A673 (cell line): Measurements from ENCODE around the gene METTL23. TPM values are rescaled to one million over a fixed set of nuclear protein-coding genes. Genes with fewer than 3 reads are reported as not detected.

Source experiments
- BruUV-seq: library from RNA; stranded (reverse); fragments of 400-500 nt; replicated peaks from 2 replicates; lab custom pipeline; 2021; lab: Mats Ljungman, UMichigan
- CTCF ChIA-PET: fragments of 300-600 bp; sonication (Branson Sonifier 250); formaldehyde crosslinking; loops from one replicate; lab custom pipeline; 2022; ENCODE audit warnings: antibody characterized with exemption; lab: Charles Lee
- POLR2A ChIA-PET: fragments of 300-600 bp; sonication (Branson Sonifier 250); formaldehyde crosslinking; loops from one replicate; lab custom pipeline; 2022; ENCODE audit warnings: antibody characterized with exemption; ENCODE audit not compliant: low non-redundant PET; lab: Charles Lee
- DNase-seq: peaks from one replicate; pipeline ENCODE4 v3.0.0-alpha.2; 2015; ENCODE audit warnings: low spot score
- H3K27ac ChIP-seq: fragments of 200-600 bp; sonication (generic); 2 replicates; pipeline ENCODE4 v1.5.1; 2016; ENCODE audit warnings: mixed run types, low read depth, mild to moderate bottlenecking, mixed read lengths, antibody characterized with exemption, low read length; ENCODE audit not compliant: poor library complexity, severe bottlenecking
- H3K27me3 ChIP-seq: fragments of 200-600 bp; sonication (generic); replicated peaks from 2 replicates; pipeline ENCODE4 v1.6.1; 2017; ENCODE audit warnings: mixed run types, low read depth, mild to moderate bottlenecking, mixed read lengths, antibody characterized with exemption, low read length; ENCODE audit not compliant: insufficient read depth, poor library complexity
- H3K36me3 ChIP-seq: fragments of 200-600 bp; sonication (generic); 2 replicates; pipeline ENCODE4 v1.6.1; 2016; ENCODE audit warnings: mixed run types, mild to moderate bottlenecking, mixed read lengths, antibody characterized with exemption, low read length; ENCODE audit not compliant: insufficient read depth, poor library complexity, severe bottlenecking
- H3K4me1 ChIP-seq: fragments of 200-600 bp; sonication (generic); 2 replicates; pipeline ENCODE4 v1.6.1; 2017; ENCODE audit warnings: mixed run types, mild to moderate bottlenecking, mixed read lengths, antibody characterized with exemption, low read length; ENCODE audit not compliant: insufficient read depth, poor library complexity, severe bottlenecking
- H3K4me3 ChIP-seq: fragments of 200-600 bp; sonication (generic); 2 replicates; pipeline ENCODE4 v1.5.1; 2016; ENCODE audit warnings: low read depth, mixed run types, mild to moderate bottlenecking, mixed read lengths, low read length; ENCODE audit not compliant: poor library complexity, severe bottlenecking
- H3K9me3 ChIP-seq: fragments of 200-600 bp; sonication (generic); 2 replicates; pipeline ENCODE4 v1.6.1; 2016; ENCODE audit warnings: mixed run types, low read depth, mild to moderate bottlenecking, mixed read lengths, antibody characterized with exemption, low read length; ENCODE audit not compliant: poor library complexity, severe bottlenecking
- CTCF ChIP-seq: fragments of 300-800, 200-600 bp; sonication (generic); conservative IDR thresholded peaks from 2 replicates; pipeline ENCODE4 v1.5.1; 2017; ENCODE audit warnings: low read depth, mild to moderate bottlenecking, antibody characterized with exemption, low read length, moderate library complexity, mixed read lengths
- EZH2 ChIP-seq: fragments of 200-600 bp; sonication (generic); IDR thresholded peaks from 2 replicates; pipeline ENCODE4 v1.6.1; 2017; ENCODE audit warnings: borderline replicate concordance, low read depth, mild to moderate bottlenecking, mixed read lengths, antibody characterized with exemption, low read length; ENCODE audit not compliant: poor library complexity, severe bottlenecking
- intact Hi-C: fragments of 100-400 bp; cut with micrococcal nuclease; formaldehyde crosslinking; loops from one replicate; pipeline ENCODE4 v1.10.0; 2022; ENCODE audit not compliant: unreplicated experiment
- total RNA-seq: library from RNA; stranded (reverse); gene quantifications from 2 replicates; pipeline ENCODE4 v1.2.3, GENCODE V29; 2021

METTL23 gene
- total RNA-seq, 1 experiment from 2014 or later: 42.4 TPM

GRCh38 chr17:76734080-76734840 lies 7.6 kb downstream of the METTL23 start:
- Histone ChIP-seq H3K27ac (peak overlapping the region; percentile 98), H3K9me3 (no peaks in the 10 kb centered on the region), H3K4me3 (peak overlapping the region; percentile 77), H3K27me3 (no peaks in the 10 kb centered on the region), H3K4me1 (peaks cover 12% of the 10 kb centered on the region), H3K36me3 (peaks cover 65% of the 10 kb centered on the region)
- ChIA-PET POLR2A (no interaction called here), CTCF (no interaction called here)
- DNase-seq: peak; percentile 39
- intact Hi-C loops: no loop called here
- no TSS peak for BruUV-seq
- no peak for TF ChIP-seq EZH2
- TF ChIP-seq CTCF: no peak

- POLR2A ChIA-PET: no interaction called here
- no peak for TF ChIP-seq EZH2
- DNase-seq: no peak
- H3K36me3 ChIP-seq: peaks cover 59% of the 10 kb centered on the region
- intact Hi-C loops: no loop called here
- no TSS peak for BruUV-seq
- H3K27me3 ChIP-seq: no peaks in the 10 kb centered on the region
- peaks cover 13% of the 10 kb centered on the region for H3K4me1 ChIP-seq
- H3K27ac ChIP-seq: peak overlapping the region; percentile 98
- H3K4me3 ChIP-seq: peak overlapping the region; percentile 77
- H3K9me3 ChIP-seq: no peaks in the 10 kb centered on the region
- CTCF ChIA-PET: no interaction called here
These were observed 8.4 kb downstream of the METTL23 start for GRCh38 chr17:76735006-76735405.

- no TSS peak for BruUV-seq
- intact Hi-C loops: no loop called here
- TF ChIP-seq EZH2: no peak
- TF ChIP-seq CTCF: no peak
- peaks cover 21% of the 10 kb centered on the region for H3K4me1 ChIP-seq
- no peak for DNase-seq
- H3K27ac ChIP-seq: peak overlapping the region; percentile 98
- POLR2A ChIA-PET: interaction anchor here (0.6 kb wide), 1 partner anchor 11 kb away, joined by 4 read pairs; no protein-coding TSS in a partner anchor
- CTCF ChIA-PET: no interaction called here
- H3K36me3 ChIP-seq: peaks cover 54% of the 10 kb centered on the region
- no peaks in the 10 kb centered on the region for H3K9me3 ChIP-seq
- no peaks in the 10 kb centered on the region for H3K27me3 ChIP-seq
- H3K4me3 ChIP-seq: peak overlapping the region; percentile 77
These were observed 9.1 kb downstream of the METTL23 start for GRCh38 chr17:76735586-76736348.
